A549 (cell line): ENCODE data around the gene ATP2A3. TPM values are rescaled to one million over a fixed set of nuclear protein-coding genes. Genes with fewer than 3 reads are reported as not detected.

Experiments used
- ATAC-seq, 2 experiments: fragments of 200-7000 bp in 1 of 2; fragments of >200 bp in 1 of 2; cut with Nextera tagmentation in 1 of 2; cut with Tn5 transposase in 1 of 2; 3 replicates each; pipeline versions ENCODE4 v1.8.0 to v1.9.1; 2018 to 2020; ENCODE audit warnings: mild to moderate bottlenecking in 1 of 2, moderate library complexity in 1 of 2
- CTCF ChIA-PET: fragments of 300-600 bp; sonication (Branson Sonifier 250); formaldehyde crosslinking; extraction: SDS; loops from one replicate; lab custom pipeline; 2021; ENCODE audit warnings: antibody characterized with exemption, inconsistent platforms; lab: Yijun Ruan, JAX
- POLR2A ChIA-PET: fragments of 350-600 bp; formaldehyde crosslinking; extraction: SDS; loops from one replicate; lab custom pipeline; 2021; ENCODE audit warnings: antibody characterized with exemption, inconsistent platforms; lab: Yijun Ruan, JAX
- DNase-seq, 2 experiments: peaks; one replicate each; pipeline versions ENCODE4 v3.0.0 to v3.0.0-alpha.2; 2011 to 2016; ENCODE audit warnings: low read depth in 1 of 2, low spot score in 1 of 2
- FAIRE-seq: peaks from 2 replicates; lab custom pipeline; 2011; peaks lifted over from hg19 to GRCh38; lab: Jason Lieb, UNC
- H3K27ac ChIP-seq, 2 experiments: fragments of >200 bp; sonication (Bioruptor Twin); formaldehyde crosslinking; 3 replicates each; pipeline ENCODE4 v1.5.1; 2016 to 2017
- H3K4me1 ChIP-seq: fragments of >200 bp; sonication (Bioruptor Twin); formaldehyde crosslinking; 3 replicates; pipeline ENCODE4 v1.6.1; 2016
- H3K4me2 ChIP-seq: fragments of >200 bp; sonication (Bioruptor Twin); formaldehyde crosslinking; 3 replicates; pipeline ENCODE4 v1.6.1; 2016
- H3K4me3 ChIP-seq: fragments of >200 bp; sonication (Bioruptor Twin); formaldehyde crosslinking; 3 replicates; pipeline ENCODE4 v1.5.1; 2016
- H3K9me3 ChIP-seq: fragments of >200 bp; sonication (Bioruptor Twin); formaldehyde crosslinking; 3 replicates; pipeline ENCODE4 v1.6.1; 2016
- BHLHE40 ChIP-seq: IDR thresholded peaks from 2 replicates; pipeline ENCODE4 v1.6.1; 2012; ENCODE audit warnings: low read depth, low read length, inconsistent platforms
- CBX8 ChIP-seq: fragments of 200-600 bp; sonication (generic); IDR thresholded peaks from 2 replicates; pipeline ENCODE4 v1.6.1; 2016
- ESRRA ChIP-seq: fragments of 150-350 bp; IDR thresholded peaks from 2 replicates; pipeline ENCODE4 v1.6.1; 2014; ENCODE audit warnings: mild to moderate bottlenecking, low read length, borderline replicate concordance
- FOXS1 ChIP-seq: fragments of 250-450 bp; sonication (Bioruptor Pico); IDR thresholded peaks from 2 replicates; pipeline ENCODE4 v1.5.0; 2020; ENCODE audit warnings: mild to moderate bottlenecking, moderate library complexity
- GATA3 ChIP-seq: IDR thresholded peaks from 2 replicates; pipeline ENCODE4 v1.6.1; 2012; ENCODE audit warnings: borderline replicate concordance
- HDAC2 ChIP-seq: fragments of 200-600 bp; sonication (generic); IDR thresholded peaks from 2 replicates; pipeline ENCODE4 v1.6.1; 2016
- HES2 ChIP-seq: fragments of >200 bp; sonication (Bioruptor Twin); formaldehyde crosslinking; IDR thresholded peaks from 2 replicates; pipeline ENCODE4 v1.6.1; 2016
- HEYL ChIP-seq: fragments of 250-450 bp; sonication (Bioruptor Pico); IDR thresholded peaks from 2 replicates; pipeline ENCODE4 v1.8.0; 2021; ENCODE audit warnings: mild to moderate bottlenecking, moderate library complexity
- HOXB5 ChIP-seq: fragments of 250-450 bp; sonication (Bioruptor Pico); IDR thresholded peaks from 2 replicates; pipeline ENCODE4 v1.5.0; 2020; ENCODE audit warnings: mild to moderate bottlenecking, moderate library complexity
- KDM1A ChIP-seq: fragments of 200-600 bp; sonication (generic); IDR thresholded peaks from 2 replicates; pipeline ENCODE4 v1.6.1; 2016; ENCODE audit warnings: low read depth, mild to moderate bottlenecking
- KDM5A ChIP-seq: fragments of 200-600 bp; sonication (generic); IDR thresholded peaks from 2 replicates; pipeline ENCODE4 v1.6.1; 2016; ENCODE audit warnings: antibody characterized with exemption, mild to moderate bottlenecking
- MAFK ChIP-seq: fragments of 450-650 bp; IDR thresholded peaks from 2 replicates; pipeline ENCODE4 v1.6.1; 2014; ENCODE audit not compliant: partially characterized antibody
- MAX ChIP-seq: IDR thresholded peaks from 2 replicates; pipeline ENCODE4 v1.6.1; 2012
- MAZ ChIP-seq: fragments of 150-350 bp; IDR thresholded peaks from 2 replicates; pipeline ENCODE4 v1.6.1; 2014; ENCODE audit warnings: antibody characterized with exemption, low read depth, low read length, borderline replicate concordance
- MYC ChIP-seq: IDR thresholded peaks from 2 replicates; pipeline ENCODE4 v1.6.1; 2012; ENCODE audit warnings: mild to moderate bottlenecking, inconsistent platforms, low read length, improper control_type of control experiment, borderline replicate concordance
- NPAS2 ChIP-seq: fragments of 250-450 bp; sonication (Bioruptor Pico); IDR thresholded peaks from 2 replicates; pipeline ENCODE4 v1.8.0; 2022; ENCODE audit warnings: mild to moderate bottlenecking, moderate library complexity, borderline replicate concordance
- NR3C1 ChIP-seq: fragments of >200 bp; sonication (Bioruptor Twin); formaldehyde crosslinking; IDR thresholded peaks from 3 replicates; pipeline ENCODE4 v1.6.1; 2017
- PHF8 ChIP-seq: fragments of 200-600 bp; sonication (generic); IDR thresholded peaks from 2 replicates; pipeline ENCODE4 v1.6.1; 2016; ENCODE audit warnings: low read depth, mild to moderate bottlenecking, antibody characterized with exemption, moderate library complexity, borderline replicate concordance
- POLR2AphosphoS2 ChIP-seq: conservative IDR thresholded peaks from 2 replicates; pipeline ENCODE4 v1.6.1; 2012; ENCODE audit warnings: low read length, improper control_type of control experiment, inconsistent platforms
- RAD21 ChIP-seq, 2 experiments: fragments of >200 bp in 1 of 2; sonication (Bioruptor Twin) in 1 of 2; formaldehyde crosslinking in 1 of 2; IDR thresholded peaks in 1 of 2; conservative IDR thresholded peaks in 1 of 2; 2 replicates in 1 of 2; 3 replicates in 1 of 2; pipeline ENCODE4 v1.6.1; 2012 to 2018; ENCODE audit warnings: inconsistent platforms in 1 of 2
- RARB ChIP-seq: fragments of 250-450 bp; sonication (Bioruptor Pico); IDR thresholded peaks from 2 replicates; pipeline ENCODE4 v1.8.0; 2021; ENCODE audit warnings: mild to moderate bottlenecking, moderate library complexity
- RNF2 ChIP-seq: fragments of 200-600 bp; sonication (generic); IDR thresholded peaks from 2 replicates; pipeline ENCODE4 v1.6.1; 2016; ENCODE audit warnings: low read depth, mild to moderate bottlenecking, antibody characterized with exemption, moderate library complexity, borderline replicate concordance
- SMC3 ChIP-seq: fragments of >200 bp; sonication (Bioruptor Twin); formaldehyde crosslinking; IDR thresholded peaks from 3 replicates; pipeline ENCODE4 v1.6.1; 2018; ENCODE audit warnings: inconsistent platforms
- TP53 ChIP-seq: fragments of 250-450 bp; sonication (Bioruptor Pico); IDR thresholded peaks from 2 replicates; pipeline ENCODE4 v1.5.0; 2021; ENCODE audit warnings: mild to moderate bottlenecking, moderate library complexity
- USF2 ChIP-seq: fragments of 450-650 bp; IDR thresholded peaks from 2 replicates; pipeline ENCODE4 v1.6.1; 2014; ENCODE audit warnings: antibody characterized with exemption
- ZC3H11A ChIP-seq: fragments of 450-650 bp; IDR thresholded peaks from 2 replicates; pipeline ENCODE4 v1.6.1; 2014; ENCODE audit warnings: antibody characterized with exemption, mild to moderate bottlenecking
- ZFP36 ChIP-seq: fragments of 450-650 bp; IDR thresholded peaks from 2 replicates; pipeline ENCODE4 v1.6.1; 2014; ENCODE audit warnings: borderline replicate concordance; ENCODE audit not compliant: partially characterized antibody
- ZSCAN20 ChIP-seq: fragments of 250-450 bp; sonication (Bioruptor Pico); IDR thresholded peaks from 2 replicates; pipeline ENCODE4 v1.8.0; 2022; ENCODE audit warnings: mild to moderate bottlenecking, moderate library complexity
- WGBS: methylation state at CpG from one replicate; pipeline ENCODE4 v1.1.6; 2017; ENCODE audit errors: missing lambda C conversion rate; 5-methylcytosine and 5-hydroxymethylcytosine counted together
- polyA plus RNA-seq, 4 experiments: library from polyadenylated mRNA; depleted of rRNA in 3 of 4; stranded (reverse); fragments of >200 nt; fragmentation: RNase III in 1 of 4; extraction: RNeasy Plus Mini Kit Qiagen cat#74134 plus additional on column Dnase treatment in 1 of 4; gene quantifications; 2 replicates in 3 of 4; 3 replicates in 1 of 4; pipeline ENCODE4 v1.2.3, GENCODE V29; 2011 to 2017
- TF ChIP-seq, protein P1 (sequence below): fragments of >200 bp; sonication (Bioruptor Twin); formaldehyde crosslinking; IDR thresholded peaks from 3 replicates; pipeline ENCODE4 v1.5.1; 2016
- TF ChIP-seq, protein P2 (sequence below): fragments of 150-350 bp; IDR thresholded peaks from 2 replicates; pipeline ENCODE4 v1.6.1; 2014; ENCODE audit warnings: low read depth, mild to moderate bottlenecking, low read length
- TF ChIP-seq, protein P3 (sequence below): IDR thresholded peaks from 2 replicates; pipeline ENCODE4 v1.6.1; 2012

Gene ATP2A3
- polyA plus RNA-seq, 2 of the 4 experiments (the other 2 are of a cell fraction) = 3.1 to 5.5 TPM

DNA sequence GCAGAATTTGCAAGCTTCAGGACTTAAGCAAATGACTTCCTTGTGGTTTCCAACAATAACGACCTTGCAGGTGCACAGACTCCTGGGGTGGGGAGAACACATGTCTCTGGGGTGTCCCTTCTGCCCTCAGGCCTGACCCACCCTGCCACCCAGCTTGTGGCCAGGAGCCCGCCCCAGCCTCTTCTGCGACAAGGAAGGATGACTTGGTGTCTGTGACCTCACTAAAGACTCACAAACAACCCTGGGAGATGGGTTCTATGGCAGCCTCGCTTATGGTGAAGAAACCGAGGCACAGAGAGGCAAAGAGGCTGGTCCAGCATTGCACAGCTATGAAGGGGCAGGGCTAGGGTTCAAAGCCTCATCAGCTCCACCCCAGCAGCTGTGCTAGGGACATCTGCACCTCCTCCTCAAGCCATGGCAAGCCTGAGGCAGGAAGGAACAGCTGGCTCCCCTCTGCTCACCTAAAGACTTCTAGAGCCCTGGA, 2.6 kb downstream of the ATP2A3 start (continued):
- no peak for TF ChIP-seq KDM1A
- TF ChIP-seq SMC3 = no peak
- no peak for TF ChIP-seq ESRRA

DNA sequence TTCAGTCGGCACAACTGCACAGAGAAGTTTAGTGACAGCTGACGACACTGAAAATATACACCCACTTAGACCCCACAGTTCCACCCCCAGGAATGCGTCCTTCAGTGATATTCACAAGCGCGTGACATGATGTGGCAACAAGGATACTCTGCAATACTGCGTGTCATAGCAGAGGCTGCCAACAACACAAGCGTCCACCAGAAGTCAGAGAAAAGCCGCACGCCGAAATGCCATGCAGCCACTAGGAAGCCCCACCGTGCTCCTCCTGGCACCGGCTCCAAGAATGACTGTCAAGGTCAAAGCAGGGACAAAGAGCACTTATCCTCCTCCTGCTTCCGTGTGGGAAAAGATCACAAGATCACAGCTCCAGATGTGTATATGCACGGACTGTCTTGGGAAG, 3.5 kb downstream of the ATP2A3 start:
- Histone ChIP-seq H3K27ac (0 out of 6 replicates have a peak overlapping the region, but pooled peaks of 1 of the 2 experiments have one; percentile 6), H3K4me3 (no peak overlapping the region)
- no peak for TF ChIP-seq TP53 (CRISPR knock-in tag)
- no peak for TF ChIP-seq HDAC2
- no peak for TF ChIP-seq POLR2AphosphoS2
- TF ChIP-seq BHLHE40 = no peak
- TF ChIP-seq MAZ = no peak
- TF ChIP-seq, protein P1, sequence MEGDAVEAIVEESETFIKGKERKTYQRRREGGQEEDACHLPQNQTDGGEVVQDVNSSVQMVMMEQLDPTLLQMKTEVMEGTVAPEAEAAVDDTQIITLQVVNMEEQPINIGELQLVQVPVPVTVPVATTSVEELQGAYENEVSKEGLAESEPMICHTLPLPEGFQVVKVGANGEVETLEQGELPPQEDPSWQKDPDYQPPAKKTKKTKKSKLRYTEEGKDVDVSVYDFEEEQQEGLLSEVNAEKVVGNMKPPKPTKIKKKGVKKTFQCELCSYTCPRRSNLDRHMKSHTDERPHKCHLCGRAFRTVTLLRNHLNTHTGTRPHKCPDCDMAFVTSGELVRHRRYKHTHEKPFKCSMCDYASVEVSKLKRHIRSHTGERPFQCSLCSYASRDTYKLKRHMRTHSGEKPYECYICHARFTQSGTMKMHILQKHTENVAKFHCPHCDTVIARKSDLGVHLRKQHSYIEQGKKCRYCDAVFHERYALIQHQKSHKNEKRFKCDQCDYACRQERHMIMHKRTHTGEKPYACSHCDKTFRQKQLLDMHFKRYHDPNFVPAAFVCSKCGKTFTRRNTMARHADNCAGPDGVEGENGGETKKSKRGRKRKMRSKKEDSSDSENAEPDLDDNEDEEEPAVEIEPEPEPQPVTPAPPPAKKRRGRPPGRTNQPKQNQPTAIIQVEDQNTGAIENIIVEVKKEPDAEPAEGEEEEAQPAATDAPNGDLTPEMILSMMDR = no peak
- TF ChIP-seq HOXB5 (CRISPR knock-in tag) = no peak
- TF ChIP-seq MAFK = no peak
- TF ChIP-seq PHF8 = no peak
- TF ChIP-seq RAD21 (conservative IDR thresholded peaks at IDR 0.05 in 1 of 2, IDR thresholded peaks at IDR 0.05 in 1 of 2) = no peak
- TF ChIP-seq SMC3 = no peak
- TF ChIP-seq GATA3 = no peak
- TF ChIP-seq ZSCAN20 = no peak
- no peak for TF ChIP-seq USF2
- TF ChIP-seq, protein P2, sequence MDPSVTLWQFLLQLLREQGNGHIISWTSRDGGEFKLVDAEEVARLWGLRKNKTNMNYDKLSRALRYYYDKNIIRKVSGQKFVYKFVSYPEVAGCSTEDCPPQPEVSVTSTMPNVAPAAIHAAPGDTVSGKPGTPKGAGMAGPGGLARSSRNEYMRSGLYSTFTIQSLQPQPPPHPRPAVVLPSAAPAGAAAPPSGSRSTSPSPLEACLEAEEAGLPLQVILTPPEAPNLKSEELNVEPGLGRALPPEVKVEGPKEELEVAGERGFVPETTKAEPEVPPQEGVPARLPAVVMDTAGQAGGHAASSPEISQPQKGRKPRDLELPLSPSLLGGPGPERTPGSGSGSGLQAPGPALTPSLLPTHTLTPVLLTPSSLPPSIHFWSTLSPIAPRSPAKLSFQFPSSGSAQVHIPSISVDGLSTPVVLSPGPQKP = no peak
- TF ChIP-seq, protein P3, sequence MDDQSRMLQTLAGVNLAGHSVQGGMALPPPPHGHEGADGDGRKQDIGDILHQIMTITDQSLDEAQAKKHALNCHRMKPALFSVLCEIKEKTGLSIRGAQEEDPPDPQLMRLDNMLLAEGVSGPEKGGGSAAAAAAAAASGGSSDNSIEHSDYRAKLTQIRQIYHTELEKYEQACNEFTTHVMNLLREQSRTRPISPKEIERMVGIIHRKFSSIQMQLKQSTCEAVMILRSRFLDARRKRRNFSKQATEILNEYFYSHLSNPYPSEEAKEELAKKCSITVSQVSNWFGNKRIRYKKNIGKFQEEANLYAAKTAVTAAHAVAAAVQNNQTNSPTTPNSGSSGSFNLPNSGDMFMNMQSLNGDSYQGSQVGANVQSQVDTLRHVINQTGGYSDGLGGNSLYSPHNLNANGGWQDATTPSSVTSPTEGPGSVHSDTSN = no peak
- no peak for TF ChIP-seq MAX
- TF ChIP-seq, all 56 proteins: peak for 0
- H3K9me3 ChIP-seq = no peaks in the 10 kb centered on the region
- H3K4me2 ChIP-seq = peak overlapping the region; percentile 31; the same call in 2 of the 3 replicates
- DNase-seq (no peak), ATAC-seq (no peak), FAIRE-seq (no peak)
- H3K4me1 ChIP-seq = peaks cover 39% of the 10 kb centered on the region
- POLR2A ChIA-PET = no interaction called here
- 67% methylated on average over 14 of the region's 14 CpGs for WGBS
- CTCF ChIA-PET = interaction anchor here (0.8 to 3.4 kb wide), 12 partner anchors 14 to 223 kb away, joined by 3 to 16 read pairs (median 6); no protein-coding TSS in a partner anchor

DNA sequence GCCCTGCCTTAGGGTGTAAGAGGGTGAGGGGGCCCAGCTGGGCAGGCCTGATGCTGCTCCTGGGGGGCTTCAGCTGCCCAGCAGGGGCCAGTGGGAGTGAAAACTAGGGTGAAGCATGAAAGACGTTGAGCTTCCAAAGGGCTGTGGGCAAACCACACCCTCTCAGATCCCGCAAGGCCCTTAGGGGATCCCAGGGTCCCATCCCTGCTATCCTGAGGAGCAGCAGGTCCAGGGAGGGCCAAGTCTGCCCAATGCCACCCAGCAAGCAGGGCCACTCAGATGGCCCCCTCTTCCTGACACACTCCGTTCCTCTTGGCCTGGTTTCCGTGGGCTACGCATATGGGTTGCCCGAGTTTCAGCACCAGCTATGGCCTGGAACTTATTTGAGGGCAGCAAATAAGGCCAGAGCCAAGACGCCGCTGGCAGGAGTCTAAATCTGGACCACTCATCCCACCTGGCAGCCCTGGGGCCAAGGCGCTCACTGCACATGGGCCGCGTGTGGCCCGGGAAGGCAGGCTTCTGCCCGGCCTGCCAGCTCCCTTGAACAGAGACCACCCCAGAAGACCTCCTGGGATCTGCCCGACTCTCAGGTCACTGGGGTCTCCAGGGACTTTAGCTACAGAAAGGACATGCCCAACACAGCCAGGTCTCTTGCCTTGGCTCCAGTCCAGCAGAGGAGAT, 4.2 kb downstream of the ATP2A3 start:
- Histone ChIP-seq H3K9me3 (no peaks in the 10 kb centered on the region), H3K27ac (peak overlapping the region; percentile 46 to 72), H3K4me2 (peak overlapping the region; percentile 66), H3K4me3 (no peak overlapping the region), H3K4me1 (peaks cover 32% of the 10 kb centered on the region)
- POLR2A ChIA-PET = no interaction called here
- no peak for DNase-seq
- WGBS = 92% methylated on average over 14 of the region's 14 CpGs
- no peak for ATAC-seq
- TF ChIP-seq HDAC2 (no peak), NR3C1 (no peak), NPAS2 (CRISPR knock-in tag) (no peak), FOXS1 (CRISPR knock-in tag) (no peak), HEYL (CRISPR knock-in tag) (no peak), ZFP36 (no peak), HES2 (no peak), RARB (no peak), RNF2 (no peak), KDM1A (no peak), CBX8 (no peak), KDM5A (no peak), ZC3H11A (no peak), MYC (no peak)
- CTCF ChIA-PET = interaction anchor here (0.9 to 3.4 kb wide), 10 partner anchors 14 to 223 kb away, joined by 3 to 16 read pairs (median 3); no protein-coding TSS in a partner anchor
- no peak for FAIRE-seq
